GM12891 (cell line): Measurements from ENCODE around the gene THUMPD3.

Experiments
- POLR2A ChIP-seq: IDR thresholded peaks from 2 replicates; pipeline ENCODE4 v1.6.1; 2011; ENCODE audit warnings: low read depth, low read length, control low read depth
- POLR2AphosphoS5 ChIP-seq: IDR thresholded peaks from 2 replicates; pipeline ENCODE4 v1.6.1; 2011; ENCODE audit warnings: low read depth, low read length, control low read depth
- POU2F2 ChIP-seq: IDR thresholded peaks from 2 replicates; pipeline ENCODE4 v1.6.1; 2011; ENCODE audit warnings: low read depth, mild to moderate bottlenecking, control low read depth, low read length, moderate library complexity
- SPI1 ChIP-seq: IDR thresholded peaks from 2 replicates; pipeline ENCODE4 v1.6.1; 2011; ENCODE audit warnings: low read depth, low read length, control low read depth
- TAF1 ChIP-seq: IDR thresholded peaks from 2 replicates; pipeline ENCODE4 v1.6.1; 2011; ENCODE audit warnings: low read depth, low read length, control low read depth

DNA sequence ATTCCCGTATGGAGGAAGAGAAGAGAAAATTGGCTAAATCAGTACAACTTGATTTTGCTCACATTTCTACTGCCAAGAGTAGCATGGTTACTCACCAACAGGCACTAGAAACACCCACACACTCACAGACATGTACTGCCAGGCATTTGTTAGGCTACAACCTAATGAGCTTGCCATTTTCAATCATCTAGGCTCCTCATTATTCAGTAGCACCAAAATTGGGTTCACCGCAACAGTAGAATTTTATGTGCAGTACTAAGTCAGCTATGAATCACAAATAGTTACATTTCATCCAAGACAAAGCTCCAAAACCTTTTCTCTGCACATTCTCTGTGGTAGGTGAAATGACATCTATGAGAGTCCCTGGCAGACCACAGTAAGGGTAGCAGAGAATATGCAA lies 15.0 kb upstream of the THUMPD3 start:
- TF ChIP-seq POLR2AphosphoS5 (no peak), POLR2A (no peak), SPI1 (no peak), TAF1 (no peak), POU2F2 (no peak)
